Ascending aorta (tissue), 2 donors: Measurements from ENCODE around the gene CBFA2T2. TPM values are rescaled to one million over a fixed set of nuclear protein-coding genes. Genes with fewer than 3 reads are reported as not detected.

Source experiments
- DNase-seq, 2 donors: peaks; one replicate each; pipeline ENCODE4 v3.0.0-alpha.2; 2019; ENCODE audit warnings: low spot score in 2 of 2
- H3K27ac ChIP-seq, 2 donors: fragments of 200-600 bp; sonication (generic); one replicate each; pipeline ENCODE4 v1.5.1; 2016 to 2017; ENCODE audit warnings: mild to moderate bottlenecking in 1 of 2
- H3K27me3 ChIP-seq: fragments of 200-600 bp; sonication (generic); one replicate; pipeline ENCODE4 v1.5.1; 2017
- H3K36me3 ChIP-seq, 2 donors: fragments of 200-600 bp; sonication (generic); one replicate each; pipeline ENCODE4 v1.5.1; 2016
- H3K4me1 ChIP-seq, 2 donors: fragments of 200-600 bp; sonication (generic); one replicate each; pipeline ENCODE4 v1.5.1; 2016 to 2017; ENCODE audit warnings: mild to moderate bottlenecking in 1 of 2
- H3K4me3 ChIP-seq, 2 donors: fragments of 200-600 bp; sonication (generic); one replicate each; pipeline ENCODE4 v1.5.1; 2016 to 2017; ENCODE audit warnings: mild to moderate bottlenecking in 1 of 2
- H3K9me3 ChIP-seq, 2 donors: fragments of 200-600 bp; sonication (generic); one replicate each; pipeline ENCODE4 v1.5.1; 2016
- CTCF ChIP-seq, 3 experiments: fragments of 200-600 bp in 2 of 3; fragments of 450-650 bp in 1 of 3; sonication (generic) in 2 of 3; IDR thresholded peaks; one replicate each; pipeline ENCODE4 v1.5.1; 2016 to 2019; ENCODE audit warnings: antibody characterized with exemption in 3 of 3, mild to moderate bottlenecking in 1 of 3, moderate library complexity in 1 of 3
- intact Hi-C: fragments of 100-400 bp; cut with DNase I; formaldehyde crosslinking; loops from one replicate; pipeline ENCODE4 v1.15.1; 2023
- total RNA-seq: library from RNA; depleted of rRNA; stranded (reverse); fragments of >200 nt; gene quantifications from one replicate; pipeline ENCODE4 v1.1.0, GENCODE V29; 2016

CBFA2T2 gene
- total RNA-seq, 1 donor from 2014 or later, result 22.4 TPM

- H3K9me3 ChIP-seq, result no peaks in the 10 kb centered on the region
- no peaks in the 10 kb centered on the region for H3K4me1 ChIP-seq
- H3K4me3 ChIP-seq, result no peak overlapping the region
- no peak for TF ChIP-seq CTCF (IDR thresholded peaks at IDR 0.05)
- DNase-seq, result no peak
- peaks cover 36 to 50% of the 10 kb centered on the region in 2 donors for H3K36me3 ChIP-seq
- no peak overlapping the region for H3K27ac ChIP-seq
- intact Hi-C loops, result no loop called here
- no peaks in the 10 kb centered on the region for H3K27me3 ChIP-seq
These were observed 145.4 kb downstream of the CBFA2T2 start for GRCh38 chr20:33635341-33635740.

GRCh38 chr20:33636776-33637175 lies 146.9 kb downstream of the CBFA2T2 start:
- TF ChIP-seq CTCF (IDR thresholded peaks at IDR 0.05), result no peak
- Histone ChIP-seq H3K27ac (no peak overlapping the region), H3K9me3 (no peaks in the 10 kb centered on the region), H3K27me3 (no peaks in the 10 kb centered on the region), H3K36me3 (peaks cover 40 to 56% of the 10 kb centered on the region in 2 donors), H3K4me1 (no peaks in the 10 kb centered on the region), H3K4me3 (no peak overlapping the region)
- no peak for DNase-seq
- intact Hi-C loops, result no loop called here

GRCh38 chr20:33640287-33640686 lies 150.4 kb downstream of the CBFA2T2 start:
- H3K4me1 ChIP-seq, result no peaks in the 10 kb centered on the region
- intact Hi-C loops, result no loop called here
- no peak overlapping the region for H3K27ac ChIP-seq
- no peaks in the 10 kb centered on the region for H3K9me3 ChIP-seq
- peaks cover 49 to 73% of the 10 kb centered on the region in 2 donors for H3K36me3 ChIP-seq
- H3K27me3 ChIP-seq, result no peaks in the 10 kb centered on the region
- no peak for DNase-seq
- no peak for TF ChIP-seq CTCF (IDR thresholded peaks at IDR 0.05)
- H3K4me3 ChIP-seq, result no peak overlapping the region

GRCh38 chr20:33644313-33645071 lies 154.6 kb downstream of the CBFA2T2 start:
- H3K4me3 ChIP-seq, result no peak overlapping the region
- H3K27me3 ChIP-seq, result no peaks in the 10 kb centered on the region
- H3K36me3 ChIP-seq, result peaks cover 37 to 47% of the 10 kb centered on the region in 2 donors
- H3K9me3 ChIP-seq, result no peaks in the 10 kb centered on the region
- peaks cover 4 to 17% of the 10 kb centered on the region in 2 donors for H3K4me1 ChIP-seq
- DNase-seq, result no peak
- no peak for TF ChIP-seq CTCF (IDR thresholded peaks at IDR 0.05)
- intact Hi-C loops, result loop anchor here (5.0 kb wide), 1 partner anchor 152 kb away; the partner anchor contains the start of gene CBFA2T2
- no peak overlapping the region for H3K27ac ChIP-seq

GRCh38 chr20:33645072-33645358 lies 155.1 kb downstream of the CBFA2T2 start:
- intact Hi-C loops, result loop anchor here (5.0 kb wide), 1 partner anchor 153 kb away; the partner anchor contains the start of gene CBFA2T2
- Histone ChIP-seq H3K27me3 (no peaks in the 10 kb centered on the region), H3K4me3 (no peak overlapping the region), H3K9me3 (no peaks in the 10 kb centered on the region), H3K27ac (no peak overlapping the region), H3K36me3 (peaks cover 34 to 42% of the 10 kb centered on the region in 2 donors), H3K4me1 (peaks cover 4 to 17% of the 10 kb centered on the region in 2 donors)
- no peak for TF ChIP-seq CTCF (IDR thresholded peaks at IDR 0.05)
- DNase-seq, result no peak
